HG03045 (cell line): ENCODE data around the gene RBM12.
"Not testable (repeated sequence)": the region's sequence is repeated elsewhere in the genome, so short reads cannot be mapped to it uniquely, and the experiment has no call there.

Source experiments
- ATAC-seq: cut with Tn5 transposase; IDR thresholded peaks from one replicate; pipeline ENCODE4 v1.9.1; 2021; ENCODE audit warnings: mild to moderate bottlenecking, moderate library complexity; ENCODE audit not compliant: unreplicated experiment

RBM12 gene

GRCh38 chr20:35698298-35699126, 33.8 kb upstream of the RBM12 start:
- peak; percentile 27 for ATAC-seq

DNA sequence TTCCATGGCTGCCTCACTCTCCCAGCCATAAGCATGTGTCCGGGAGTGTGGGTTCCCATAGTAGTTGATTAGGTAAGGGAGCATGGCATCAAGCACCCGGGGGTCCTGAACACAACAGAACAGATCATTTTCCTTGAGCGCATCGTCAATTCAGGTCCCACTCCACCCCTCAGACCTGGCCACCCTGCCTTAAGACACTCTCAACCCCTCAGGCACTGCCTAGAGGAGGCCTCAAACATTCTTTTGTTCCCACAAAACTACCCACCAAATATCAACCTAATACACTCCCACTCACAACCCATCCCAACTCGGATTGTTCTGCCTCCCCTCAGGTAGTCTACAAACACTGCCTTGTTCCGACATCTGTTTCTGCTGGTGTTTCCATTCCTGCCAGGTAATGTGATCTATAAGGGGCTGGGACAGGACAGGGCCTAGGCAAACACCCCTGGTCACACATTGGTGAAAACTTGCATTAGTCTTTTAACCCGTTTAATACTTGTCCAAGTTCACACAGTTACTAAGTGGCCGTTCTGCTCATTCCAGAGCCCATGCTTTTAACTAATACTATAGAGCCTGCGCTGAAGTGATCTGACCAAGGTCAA, 33.1 kb upstream of the RBM12 start:
- no peak for ATAC-seq

DNA sequence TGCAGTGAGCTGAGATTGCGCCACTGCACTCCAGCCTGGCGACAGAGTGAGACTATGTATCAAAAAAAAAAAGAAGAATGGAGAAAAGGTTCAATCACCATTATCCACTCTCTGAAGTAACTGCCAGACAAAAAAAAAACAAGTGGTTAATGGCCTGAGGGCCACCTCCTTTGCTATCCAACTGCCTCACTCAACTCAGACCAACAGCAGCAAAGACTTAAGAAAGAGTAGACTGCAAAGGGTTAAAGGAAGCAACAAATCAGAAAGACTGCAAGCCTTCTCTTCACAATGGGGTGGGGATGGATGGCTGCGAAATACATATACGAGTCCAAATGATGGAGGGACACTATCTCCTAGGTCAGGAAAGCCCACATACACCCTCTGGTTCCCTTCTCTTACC, 31.3 kb upstream of the RBM12 start:
- no peak for ATAC-seq

DNA sequence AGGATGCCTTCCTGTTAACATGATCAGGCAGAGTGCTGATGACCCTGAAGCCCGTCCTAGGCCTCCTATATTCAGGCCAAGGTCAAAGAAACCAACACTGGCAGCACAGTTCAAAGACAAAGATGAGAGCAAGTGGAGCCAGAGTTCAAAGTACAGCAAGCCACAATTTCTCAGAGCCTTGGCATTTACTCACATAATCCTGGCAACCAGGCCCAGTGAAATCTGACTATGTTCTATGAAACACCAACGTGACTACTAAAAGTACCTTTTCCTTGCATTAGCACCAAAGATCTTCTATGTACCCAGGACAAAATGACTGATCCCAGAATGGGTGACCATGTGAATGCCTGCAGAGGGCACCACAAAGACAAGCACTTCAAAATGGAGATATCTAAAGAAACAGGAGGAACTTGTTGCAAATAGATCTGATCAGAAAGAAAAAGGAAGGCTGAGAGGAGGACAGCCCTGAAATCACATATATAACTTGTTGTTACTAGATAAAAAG, 30.6 kb upstream of the RBM12 start:
- ATAC-seq: no peak

DNA sequence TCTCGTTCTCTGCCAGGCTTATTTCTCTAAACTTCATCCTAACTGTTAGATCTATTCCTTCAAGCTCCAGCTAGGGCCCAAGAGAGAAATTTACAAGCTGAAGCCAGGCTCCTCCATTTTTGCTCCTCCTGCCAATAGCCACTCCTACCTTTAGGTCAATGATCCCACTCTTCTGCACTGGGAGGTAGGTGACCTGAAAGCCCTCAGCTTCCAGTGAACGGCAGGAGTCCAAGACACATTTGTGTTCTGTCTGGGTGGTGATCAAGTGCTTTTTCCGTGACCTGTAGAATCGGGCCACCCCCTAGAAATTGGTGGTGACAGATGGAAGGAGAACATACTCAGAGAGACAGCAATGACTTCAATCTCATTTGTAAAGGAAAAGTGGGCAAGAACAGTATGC, 25.6 kb upstream of the RBM12 start:
- ATAC-seq: no peak

DNA sequence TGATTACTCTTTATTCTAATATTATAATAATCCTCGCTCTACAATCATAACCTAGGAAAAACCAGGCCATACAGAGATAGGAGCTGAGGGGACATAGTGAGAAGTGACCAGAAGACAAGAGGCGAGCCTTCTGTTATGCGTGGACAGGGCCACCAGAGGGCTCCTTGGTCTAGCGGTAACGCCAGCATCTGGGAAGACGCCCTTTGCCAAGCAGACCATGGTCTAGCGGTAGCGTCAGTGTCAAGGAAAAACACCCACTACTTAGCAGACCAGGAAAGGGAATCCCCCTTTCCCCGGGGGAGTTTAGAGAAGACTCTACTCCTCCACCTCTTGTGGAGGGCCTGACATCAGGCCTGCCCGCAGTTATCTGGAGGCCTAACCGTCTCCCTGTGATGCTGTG, 22.2 kb upstream of the RBM12 start:
- not testable (repeated sequence) for ATAC-seq

GRCh38 chr20:35685368-35685767, 20.7 kb upstream of the RBM12 start:
- ATAC-seq: not testable (repeated sequence)

GRCh38 chr20:35681960-35682359, 17.3 kb upstream of the RBM12 start:
- ATAC-seq: no peak

DNA sequence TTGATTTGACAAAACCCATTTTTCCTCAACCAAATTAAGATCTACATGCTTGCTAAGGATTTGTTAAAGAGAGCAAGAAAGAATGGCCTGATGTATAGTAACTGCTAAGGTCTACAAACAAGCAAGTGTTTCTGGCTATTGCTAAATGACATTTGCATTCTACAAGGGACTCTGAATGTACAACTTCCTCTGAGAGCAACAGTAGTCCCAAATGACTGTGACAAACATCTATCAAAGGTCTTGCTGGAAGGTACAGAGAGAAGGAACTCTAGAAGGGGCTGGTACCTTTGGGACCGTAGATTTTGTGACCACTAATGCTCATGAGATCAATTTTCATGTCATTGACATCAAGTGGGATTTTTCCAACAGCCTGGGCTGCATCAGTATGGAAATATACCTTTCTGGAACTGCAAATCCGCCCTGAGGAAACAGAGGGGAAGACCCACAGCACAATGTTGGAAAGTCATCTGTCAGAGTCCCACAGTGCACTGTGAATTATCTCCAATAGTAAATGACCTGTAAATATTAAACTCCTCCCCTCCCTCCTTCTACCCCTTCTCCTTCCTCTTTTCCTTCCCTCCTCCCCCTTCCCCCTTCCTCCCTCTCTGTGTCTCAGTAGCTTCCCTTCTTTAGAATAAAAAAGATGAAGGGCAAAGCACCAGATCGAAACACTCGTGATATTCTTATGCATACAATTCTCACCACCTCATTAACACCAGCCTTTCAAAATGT, 15.9 kb upstream of the RBM12 start:
- ATAC-seq: no peak

GRCh38 chr20:35674921-35675320, 10.2 kb upstream of the RBM12 start:
- ATAC-seq: no peak

GRCh38 chr20:35673884-35674283, 9.2 kb upstream of the RBM12 start:
- no peak for ATAC-seq

- ATAC-seq: no peak
Measured at GRCh38 chr20:35669681-35670080, 5.0 kb upstream of the RBM12 start.

DNA sequence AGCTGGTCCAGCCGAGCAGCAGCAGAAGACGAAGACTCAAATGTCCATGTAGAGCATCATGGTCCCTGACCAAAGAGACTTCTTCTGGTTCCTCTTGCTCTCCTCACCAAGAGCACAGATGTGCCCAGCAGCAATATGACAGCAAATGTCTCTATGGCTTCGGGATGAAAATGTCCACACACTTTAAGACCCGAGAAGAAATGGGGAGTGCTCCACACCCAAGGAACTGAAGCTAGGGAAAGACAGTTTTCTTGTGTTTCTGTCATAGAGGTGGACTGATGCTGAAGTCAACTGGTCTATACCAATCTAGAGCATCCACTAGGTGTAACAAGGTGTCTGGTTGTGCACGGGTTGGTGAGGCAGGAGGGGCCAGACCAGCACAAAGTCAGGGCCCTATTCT, 4.5 kb upstream of the RBM12 start:
- ATAC-seq: no peak

- no peak for ATAC-seq
Measured at GRCh38 chr20:35665949-35666288, 1.2 kb upstream of the RBM12 start.

DNA sequence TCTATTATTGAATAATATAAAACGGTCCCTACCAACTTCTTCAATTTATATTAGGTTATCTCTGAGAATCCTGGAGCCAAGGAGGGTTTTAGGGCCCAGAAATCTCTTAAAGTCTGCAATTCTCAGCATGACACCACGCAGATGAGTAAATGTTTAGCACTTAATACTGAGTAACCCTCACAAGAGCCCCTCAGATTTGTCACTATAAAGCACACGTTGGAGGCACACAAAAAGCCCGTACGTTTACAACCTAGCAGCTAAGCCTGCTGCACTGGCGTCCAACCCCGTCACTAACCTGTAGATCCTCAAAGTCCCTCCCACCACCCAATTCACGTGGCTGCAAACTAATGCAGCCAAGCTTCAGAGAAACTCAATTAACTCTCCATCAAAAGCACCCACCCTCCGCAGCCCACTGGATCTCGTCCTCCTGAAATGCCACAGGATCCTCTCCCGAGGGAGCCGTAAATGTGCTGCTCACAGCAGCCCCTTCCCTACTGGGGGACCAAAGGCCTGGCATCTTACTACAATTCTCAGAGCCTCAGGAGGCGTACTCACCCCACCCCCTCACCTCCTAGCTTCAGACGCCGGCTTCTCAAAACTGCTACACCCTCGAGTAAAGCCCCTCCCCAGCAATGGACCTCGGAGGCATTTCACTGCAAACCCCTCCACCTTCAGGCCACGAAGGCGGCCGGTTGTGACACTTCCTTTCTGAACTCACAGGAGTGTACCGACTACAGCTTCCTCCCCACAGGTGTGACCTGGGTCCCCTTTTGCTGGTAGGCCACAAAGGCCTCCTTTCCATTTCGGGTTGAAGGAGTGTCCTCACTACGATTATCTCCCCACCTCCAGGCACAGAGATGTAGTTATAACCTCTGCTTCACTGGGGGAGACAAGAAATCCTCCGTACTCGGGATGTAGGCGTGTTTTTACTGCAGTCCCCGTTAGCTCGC, 909 bp downstream of the RBM12 start:
- peak; percentile 24 for ATAC-seq

DNA sequence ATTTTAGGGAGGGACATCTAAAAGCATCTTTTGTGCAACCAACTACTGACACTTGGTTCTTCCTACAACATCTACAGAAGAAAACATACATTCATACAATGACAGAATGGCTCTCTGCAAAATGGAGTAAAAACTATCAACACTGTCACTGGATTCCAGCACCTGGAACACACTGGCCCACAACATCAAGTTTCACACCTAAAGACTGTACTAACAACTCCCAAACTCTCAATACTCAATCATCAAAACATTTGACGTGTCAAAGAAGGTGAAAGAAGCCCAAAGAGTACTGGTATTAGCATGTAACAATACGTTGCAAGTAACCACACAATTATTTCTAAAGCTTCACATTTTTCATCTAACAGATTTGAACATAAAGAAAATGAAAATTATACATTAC, 2.1 kb downstream of the RBM12 start:
- no peak for ATAC-seq

DNA sequence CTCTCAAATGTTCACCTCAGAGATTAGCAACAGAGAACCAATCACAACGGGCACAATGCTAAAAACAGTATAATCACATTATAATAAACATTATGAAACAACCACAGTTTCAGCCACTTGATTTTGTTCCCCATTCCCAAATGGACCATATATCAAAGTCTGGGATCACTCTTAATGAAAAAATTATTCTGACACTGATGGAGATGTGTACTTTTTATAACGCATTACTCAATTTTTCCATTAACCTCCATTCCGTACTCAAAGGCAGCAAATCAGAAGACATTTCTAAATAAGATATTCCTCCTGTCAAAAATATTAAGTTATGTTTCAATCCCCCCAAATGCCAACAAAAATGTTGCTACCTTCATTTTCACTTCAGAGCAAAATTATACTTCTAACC, 2.8 kb downstream of the RBM12 start:
- no peak for ATAC-seq

GRCh38 chr20:35661053-35661452, 3.6 kb downstream of the RBM12 start:
- ATAC-seq: no peak

- no peak for ATAC-seq
Measured at GRCh38 chr20:35660122-35660937, 4.4 kb downstream of the RBM12 start.

DNA sequence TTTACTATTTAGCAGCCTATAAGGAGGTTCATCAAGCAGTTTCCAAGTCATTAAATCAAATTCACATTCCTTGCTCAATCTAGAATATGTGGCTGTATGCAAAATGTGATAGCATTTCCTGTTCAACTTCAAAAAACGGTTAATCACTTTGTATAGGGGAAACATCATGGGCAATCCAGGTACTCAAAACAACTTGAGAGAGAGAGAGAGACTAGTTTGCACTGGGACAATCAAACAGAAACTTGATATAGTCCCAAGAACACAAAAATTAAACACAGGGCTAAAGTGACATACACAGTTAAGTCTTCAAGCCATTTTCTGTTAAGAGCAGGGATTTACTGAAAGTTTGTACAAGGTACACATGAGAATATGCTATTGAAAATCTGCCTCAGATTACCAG, 7.4 kb downstream of the RBM12 start:
- ATAC-seq: no peak
